ENCODE data around the gene NCKAP1.

Gene NCKAP1

GRCh38 chr2:182937870-182938269, 100.4 kb downstream of the NCKAP1 start (continued):
- no peak for TF ChIP-seq PATZ1 (CRISPR knock-in tag; IDR thresholded peaks at IDR 0.05; ENCODE audit: borderline replicate concordance)
- no peak for TF ChIP-seq ZFP30 (CRISPR knock-in tag; IDR thresholded peaks at IDR 0.05)
- TF ChIP-seq PPARA (CRISPR knock-in tag; IDR thresholded peaks at IDR 0.05; ENCODE audit: borderline replicate concordance): no peak
- TF ChIP-seq TSHZ2 (CRISPR knock-in tag; IDR thresholded peaks at IDR 0.05): no peak
- TF ChIP-seq ESRRG (CRISPR knock-in tag; IDR thresholded peaks at IDR 0.05): no peak
- no peak for TF ChIP-seq CSDC2 (CRISPR knock-in tag; IDR thresholded peaks at IDR 0.05)

GRCh38 chr2:182933629-182934028, 104.6 kb downstream of the NCKAP1 start:
- no peak for ATAC-seq
- TF ChIP-seq ISL1 (CRISPR knock-in tag; IDR thresholded peaks at IDR 0.05) (no peak), GLIS3 (CRISPR knock-in tag; IDR thresholded peaks at IDR 0.05) (no peak), PATZ1 (CRISPR knock-in tag; IDR thresholded peaks at IDR 0.05; ENCODE audit: borderline replicate concordance) (no peak), ZNF70 (CRISPR knock-in tag; IDR thresholded peaks at IDR 0.05) (no peak), ZFP3 (CRISPR knock-in tag; IDR thresholded peaks at IDR 0.05) (no peak)

GRCh38 chr2:182929972-182930371, 108.3 kb downstream of the NCKAP1 start:
- no peak for TF ChIP-seq CSDC2 (CRISPR knock-in tag; IDR thresholded peaks at IDR 0.05)
- TF ChIP-seq RARB (CRISPR knock-in tag; IDR thresholded peaks at IDR 0.05): no peak
- TF ChIP-seq PATZ1 (CRISPR knock-in tag; IDR thresholded peaks at IDR 0.05; ENCODE audit: borderline replicate concordance): no peak
- no peak for TF ChIP-seq ISL1 (CRISPR knock-in tag; IDR thresholded peaks at IDR 0.05)
- TF ChIP-seq ARNTL (CRISPR knock-in tag; IDR thresholded peaks at IDR 0.05; ENCODE audit: borderline replicate concordance, low read depth): no peak
- no peak for TF ChIP-seq POU6F1 (CRISPR knock-in tag; IDR thresholded peaks at IDR 0.05; ENCODE audit: borderline replicate concordance, low read depth)
- TF ChIP-seq GLIS3 (CRISPR knock-in tag; IDR thresholded peaks at IDR 0.05): no peak
- TF ChIP-seq OSR1 (CRISPR knock-in tag; IDR thresholded peaks at IDR 0.05): no peak
- no peak for TF ChIP-seq ESRRG (CRISPR knock-in tag; IDR thresholded peaks at IDR 0.05)
- no peak for TF ChIP-seq ZFP3 (CRISPR knock-in tag; IDR thresholded peaks at IDR 0.05)
- TF ChIP-seq TSHZ2 (CRISPR knock-in tag; IDR thresholded peaks at IDR 0.05): no peak
- no peak for TF ChIP-seq ZNF565 (CRISPR knock-in tag; conservative IDR thresholded peaks at IDR 0.05; ENCODE audit: low read depth)
- TF ChIP-seq ZNF70 (CRISPR knock-in tag; IDR thresholded peaks at IDR 0.05): no peak
- TF ChIP-seq SNAI2 (CRISPR knock-in tag; IDR thresholded peaks at IDR 0.05): no peak
- ATAC-seq: no peak
